ENCODE data around the gene FCN3. TPM values are rescaled to one million over a fixed set of nuclear protein-coding genes. Genes with fewer than 3 reads are reported as not detected.

The FCN3 gene
- total and polyA plus RNA-seq, 10 of the 15 experiments (the other 5 are each of a cell fraction or from before 2014, with no cell fraction given): 0.28 TPM; not detected in 9

DNA sequence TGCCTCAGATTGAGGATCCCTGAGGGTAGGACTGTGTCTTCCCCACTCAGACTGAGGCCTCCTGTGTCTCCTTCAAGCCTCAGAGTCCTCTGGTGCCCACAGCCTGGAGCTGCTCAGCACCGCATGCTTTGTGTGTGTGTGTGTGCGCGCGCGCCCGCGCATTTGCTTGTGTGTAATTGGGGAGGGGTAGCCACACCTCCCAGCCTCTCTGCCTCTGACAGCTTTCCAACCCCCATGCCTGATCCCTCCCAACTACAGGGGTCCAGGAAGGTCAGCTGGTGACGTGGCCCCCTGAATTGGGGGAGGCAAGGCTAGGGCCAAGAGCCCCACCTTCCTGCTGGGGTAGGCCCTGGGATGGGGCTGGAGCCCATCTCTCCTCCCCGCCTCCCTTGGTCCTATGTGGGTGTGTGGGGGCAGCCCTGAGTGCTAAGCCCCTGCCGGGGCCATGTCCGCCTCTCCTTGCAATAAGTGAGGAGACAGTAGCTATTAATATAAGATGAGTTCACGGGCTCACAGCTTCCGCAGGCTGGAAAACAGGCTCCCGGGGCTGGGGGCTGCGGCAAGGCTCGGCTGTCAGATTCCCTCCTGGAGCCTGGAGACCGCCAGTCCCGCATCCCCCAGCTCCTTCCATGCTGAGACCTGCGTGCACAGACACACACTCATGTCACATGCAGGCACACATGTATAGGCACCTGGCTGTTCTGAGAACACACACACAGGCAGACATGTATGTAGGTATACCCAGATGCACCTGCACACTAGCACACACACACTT lies 24.8 kb upstream of the FCN3 start:
- FAIRE-seq: no peak
- Histone ChIP-seq H3K27ac (ENCODE audit: control insufficient read depth, insufficient read depth) (no peak overlapping the region), H3K4me2 (ENCODE audit: control insufficient read depth, insufficient read depth) (no peak overlapping the region), H3K36me3 (ENCODE audit: control insufficient read depth in 2 of 2, insufficient read depth in 2 of 2, low read length in 1 of 2) (no peaks in the 10 kb centered on the region), H3K27me3 (replicated peaks in 1 of 2; ENCODE audit: control insufficient read depth in 2 of 2, insufficient read depth in 2 of 2, low read length in 1 of 2) (no peaks in the 10 kb centered on the region), H4K20me1 (ENCODE audit: control insufficient read depth, insufficient read depth) (no peaks in the 10 kb centered on the region), H3K9me3 (replicated peaks; ENCODE audit: control insufficient read depth, insufficient read depth, low read length) (no peaks in the 10 kb centered on the region), H3K79me2 (ENCODE audit: control insufficient read depth, insufficient read depth, low read length) (no peaks in the 10 kb centered on the region), H2AFZ (ENCODE audit: control insufficient read depth, low read depth, low read length) (no peak overlapping the region), H3K4me1 (ENCODE audit: control insufficient read depth, insufficient read depth, low read length) (peaks cover 16% of the 10 kb centered on the region), H3K4me3 (no peak overlapping the region), H3K9ac (ENCODE audit: control insufficient read depth, insufficient read depth, low read length) (no peak overlapping the region)
- ChIA-PET CTCF (interaction anchor here (1.2 to 13.5 kb wide), 6 partner anchors 12 to 207 kb away, joined by 3 to 265 read pairs (median 14); partner anchors contain the start of gene AHDC1), SMC1A (ENCODE audit: uncharacterized antibody, unreplicated experiment) (interaction anchor here (1.1 to 5.6 kb wide), 2 partner anchors 157 to 206 kb away, joined by 3 to 26 read pairs; partner anchors contain the start of gene AHDC1), RAD21 (ENCODE audit: unreplicated experiment) (interaction anchor here (1.3 kb wide), 1 partner anchor 209 kb away, joined by 4 read pairs; no protein-coding TSS in a partner anchor), POLR2A (interaction anchor here (0.5 kb wide), 1 partner anchor 58 kb away, joined by 6 read pairs; no protein-coding TSS in a partner anchor)
- no peak for ATAC-seq
- WGBS (ENCODE audit: insufficient coverage, insufficient replicate concordance, low lambda C conversion rate, missing lambda C conversion rate): 89% methylated on average over 19 of the region's 19 CpGs
- intact Hi-C loops (cut with micrococcal nuclease; ENCODE audit: unreplicated experiment) (no loop called here), in situ Hi-C loops (cut with MboI) (loop anchor here (5.0 kb wide), 1 partner anchor 263 kb away; no protein-coding TSS in a partner anchor)
- TF ChIP-seq MTA3 (IDR thresholded peaks at IDR 0.05; ENCODE audit: borderline replicate concordance, low read length) (0 out of 2 replicates have a peak, but pooled peaks have one; percentile 21), POLR2A (IDR thresholded peaks at IDR 0.05; ENCODE audit: low read depth, low read length) (peak; percentile 15), BCL11A (IDR thresholded peaks at IDR 0.05; ENCODE audit: low read depth, low read length) (no peak)
- TF ChIP-seq, protein P1, sequence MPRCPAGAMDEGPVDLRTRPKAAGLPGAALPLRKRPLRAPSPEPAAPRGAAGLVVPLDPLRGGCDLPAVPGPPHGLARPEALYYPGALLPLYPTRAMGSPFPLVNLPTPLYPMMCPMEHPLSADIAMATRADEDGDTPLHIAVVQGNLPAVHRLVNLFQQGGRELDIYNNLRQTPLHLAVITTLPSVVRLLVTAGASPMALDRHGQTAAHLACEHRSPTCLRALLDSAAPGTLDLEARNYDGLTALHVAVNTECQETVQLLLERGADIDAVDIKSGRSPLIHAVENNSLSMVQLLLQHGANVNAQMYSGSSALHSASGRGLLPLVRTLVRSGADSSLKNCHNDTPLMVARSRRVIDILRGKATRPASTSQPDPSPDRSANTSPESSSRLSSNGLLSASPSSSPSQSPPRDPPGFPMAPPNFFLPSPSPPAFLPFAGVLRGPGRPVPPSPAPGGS (IDR thresholded peaks at IDR 0.05; ENCODE audit: borderline replicate concordance, insufficient read depth, low read depth, low read length, poor library complexity, severe bottlenecking): peak; percentile 23
- no peak for DNase-seq (ENCODE audit: low read depth, low spot score)
- BruUV-seq (replicated peaks): no TSS peak

All from GM12878 (cell line).